ENCODE measurements around the gene CYP2J2. TPM values are rescaled to one million over a fixed set of nuclear protein-coding genes. Genes with fewer than 3 reads are reported as not detected.

CYP2J2 gene
- total RNA-seq, 2 donors from 2014 or later, result 0.29 to 0.37 TPM

GRCh38 chr1:59919746-59920145 lies 6.8 kb downstream of the CYP2J2 start:
- peaks cover 5% of the 10 kb centered on the region for H3K9me3 ChIP-seq (ENCODE audit: control insufficient read depth, low read length)
- H3K27ac ChIP-seq (ENCODE audit: low read depth, low read length), result no peak overlapping the region
- H3K9ac ChIP-seq (ENCODE audit: extremely low read depth, low read length, poor library complexity, severe bottlenecking), result no peak overlapping the region
- no peak for DNase-seq
- H3K4me1 Mint-ChIP-seq, result no peaks in the 10 kb centered on the region
- H3K27me3 Mint-ChIP-seq (ENCODE audit: insufficient read depth), result peaks cover 16% of the 10 kb centered on the region
- peaks cover 8% of the 10 kb centered on the region for H3K27me3 ChIP-seq (ENCODE audit: control insufficient read depth, insufficient read depth, low read length, poor library complexity, severe bottlenecking)
- 92% methylated on average over 2 of the region's 2 CpGs; no CpG with 5 or more reads in 1 of the 2 experiments for WGBS, 2 experiments (ENCODE audit: insufficient coverage in 1 of 2, insufficient read length in 1 of 2)
- H3K36me3 ChIP-seq (ENCODE audit: control insufficient read depth, insufficient read depth, low read length), result no peaks in the 10 kb centered on the region
- H3K36me3 Mint-ChIP-seq (ENCODE audit: low read depth), result no peaks in the 10 kb centered on the region
- H3K4me3 ChIP-seq (ENCODE audit: low read length), result no peak overlapping the region
- peaks cover under 1% of the 10 kb centered on the region for H3K9me3 Mint-ChIP-seq
- no peaks in the 10 kb centered on the region for H3K4me1 ChIP-seq (ENCODE audit: control insufficient read depth, insufficient read depth, low read length)
- no peak for TF ChIP-seq CTCF (conservative IDR thresholded peaks at IDR 0.05)
- no peak overlapping the region for H3K27ac Mint-ChIP-seq
- no peak overlapping the region for H3K4me3 Mint-ChIP-seq

GRCh38 chr1:59917785-59918180 lies 8.8 kb downstream of the CYP2J2 start:
- H3K4me1 Mint-ChIP-seq, result no peaks in the 10 kb centered on the region
- H3K36me3 ChIP-seq (ENCODE audit: control insufficient read depth, insufficient read depth, low read length), result no peaks in the 10 kb centered on the region
- no peak overlapping the region for H3K4me3 Mint-ChIP-seq
- H3K27me3 Mint-ChIP-seq (ENCODE audit: insufficient read depth), result peaks cover 4% of the 10 kb centered on the region
- no peak overlapping the region for H3K27ac Mint-ChIP-seq
- no peaks in the 10 kb centered on the region for H3K9me3 ChIP-seq (ENCODE audit: control insufficient read depth, low read length)
- TF ChIP-seq CTCF (conservative IDR thresholded peaks at IDR 0.05), result no peak
- DNase-seq, result no peak
- no peaks in the 10 kb centered on the region for H3K4me1 ChIP-seq (ENCODE audit: control insufficient read depth, insufficient read depth, low read length)
- peaks cover 3% of the 10 kb centered on the region for H3K27me3 ChIP-seq (ENCODE audit: control insufficient read depth, insufficient read depth, low read length, poor library complexity, severe bottlenecking)
- H3K4me3 ChIP-seq (ENCODE audit: low read length), result no peak overlapping the region
- H3K27ac ChIP-seq (ENCODE audit: low read depth, low read length), result no peak overlapping the region
- H3K9me3 Mint-ChIP-seq, result no peaks in the 10 kb centered on the region
- H3K36me3 Mint-ChIP-seq (ENCODE audit: low read depth), result no peaks in the 10 kb centered on the region
- H3K9ac ChIP-seq (ENCODE audit: extremely low read depth, low read length, poor library complexity, severe bottlenecking), result no peak overlapping the region
- 91 to 100% methylated on average over 1 to 2 of the region's 2 CpGs for WGBS, 2 experiments (ENCODE audit: insufficient coverage in 1 of 2, insufficient read length in 1 of 2)

DNA sequence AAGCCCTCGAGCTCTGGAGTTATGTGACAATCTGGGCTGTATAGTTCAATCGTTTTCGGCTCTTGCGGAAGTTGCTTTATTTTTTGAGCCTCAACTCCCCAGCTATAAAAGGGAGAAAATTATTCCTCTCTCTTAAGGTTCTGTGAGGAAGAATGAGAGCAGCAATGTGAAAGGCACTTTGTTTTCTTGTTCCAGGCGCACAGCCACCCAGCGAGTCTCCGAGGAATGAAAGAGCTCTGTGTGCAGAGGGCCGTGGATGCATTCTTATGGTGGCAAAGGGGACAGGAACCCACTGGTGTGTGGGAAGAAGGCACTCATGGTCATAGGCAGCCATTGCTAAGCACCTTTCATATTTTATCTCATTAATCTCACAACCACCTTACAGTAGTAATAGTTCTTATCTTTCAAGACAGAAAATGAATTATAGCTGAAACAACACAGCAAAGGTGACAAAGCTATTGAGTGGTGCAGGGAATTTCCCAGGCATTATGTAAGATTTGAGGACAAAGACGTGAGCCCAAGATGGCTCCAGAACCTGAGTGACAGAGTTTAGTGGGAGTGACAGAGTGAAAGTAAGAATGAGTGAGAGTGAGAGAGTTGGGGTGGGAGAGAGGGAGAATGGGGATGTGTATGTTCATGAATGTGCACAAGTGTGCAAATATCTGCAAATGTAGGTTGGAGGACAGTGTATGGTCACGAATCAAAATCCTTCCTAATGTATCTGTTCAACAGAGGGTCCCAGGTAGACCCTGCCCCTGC lies 9.4 kb downstream of the CYP2J2 start:
- TF ChIP-seq CTCF (conservative IDR thresholded peaks at IDR 0.05), result no peak
- Histone ChIP-seq H3K36me3 (ENCODE audit: control insufficient read depth, insufficient read depth, low read length) (no peaks in the 10 kb centered on the region), H3K9ac (ENCODE audit: extremely low read depth, low read length, poor library complexity, severe bottlenecking) (no peak overlapping the region), H3K4me1 (ENCODE audit: control insufficient read depth, insufficient read depth, low read length) (no peaks in the 10 kb centered on the region), H3K27ac (ENCODE audit: low read depth, low read length) (no peak overlapping the region), H3K4me3 (ENCODE audit: low read length) (no peak overlapping the region), H3K9me3 (ENCODE audit: control insufficient read depth, low read length) (no peaks in the 10 kb centered on the region), H3K27me3 (ENCODE audit: control insufficient read depth, insufficient read depth, low read length, poor library complexity, severe bottlenecking) (no peaks in the 10 kb centered on the region)
- no peaks in the 10 kb centered on the region for H3K27me3 Mint-ChIP-seq (ENCODE audit: insufficient read depth)
- no peaks in the 10 kb centered on the region for H3K4me1 Mint-ChIP-seq
- H3K36me3 Mint-ChIP-seq (ENCODE audit: low read depth), result no peaks in the 10 kb centered on the region
- H3K4me3 Mint-ChIP-seq, result no peak overlapping the region
- no peak overlapping the region for H3K27ac Mint-ChIP-seq
- no peaks in the 10 kb centered on the region for H3K9me3 Mint-ChIP-seq
- DNase-seq, result no peak
- WGBS, 2 experiments (ENCODE audit: insufficient coverage in 1 of 2, insufficient read length in 1 of 2), result 91 to 97% methylated on average over 10 of the region's 10 CpGs
